NCI-H2107 (cell line): ENCODE data around the gene MYOM1.

Experiments used
- DNase-seq: peaks from one replicate; lab custom pipeline; 2025; lab: John Stamatoyannopoulos, UW

The MYOM1 gene

DNA sequence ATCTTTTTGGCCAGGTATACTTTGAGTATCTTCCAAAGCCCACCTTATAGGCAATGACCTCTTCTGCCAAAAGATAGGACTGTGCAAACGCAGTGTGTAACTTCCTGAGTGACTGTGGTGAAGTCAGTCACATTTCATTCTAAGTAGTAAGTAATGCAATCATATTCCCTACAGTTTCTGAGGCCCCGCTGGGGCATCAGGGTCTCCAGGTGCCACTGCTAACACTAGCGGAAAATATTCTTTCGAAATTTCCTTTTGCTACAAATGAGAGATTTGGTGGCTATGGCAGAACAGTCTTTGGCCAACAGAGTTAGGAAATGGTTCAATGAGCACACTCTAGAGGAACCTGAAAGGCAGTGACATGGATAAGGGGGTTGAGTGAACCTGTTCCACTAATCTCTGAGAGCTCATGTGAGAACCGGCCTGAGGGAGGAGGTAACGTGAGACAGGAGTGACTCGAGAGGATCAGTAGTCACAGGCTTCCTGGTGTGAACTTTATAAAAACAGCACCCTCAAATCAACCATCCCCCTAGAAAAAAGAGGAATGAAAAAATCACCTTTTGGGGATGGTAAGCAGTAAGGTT is 104.2 kb downstream of the MYOM1 start:
- no peak for DNase-seq

DNA sequence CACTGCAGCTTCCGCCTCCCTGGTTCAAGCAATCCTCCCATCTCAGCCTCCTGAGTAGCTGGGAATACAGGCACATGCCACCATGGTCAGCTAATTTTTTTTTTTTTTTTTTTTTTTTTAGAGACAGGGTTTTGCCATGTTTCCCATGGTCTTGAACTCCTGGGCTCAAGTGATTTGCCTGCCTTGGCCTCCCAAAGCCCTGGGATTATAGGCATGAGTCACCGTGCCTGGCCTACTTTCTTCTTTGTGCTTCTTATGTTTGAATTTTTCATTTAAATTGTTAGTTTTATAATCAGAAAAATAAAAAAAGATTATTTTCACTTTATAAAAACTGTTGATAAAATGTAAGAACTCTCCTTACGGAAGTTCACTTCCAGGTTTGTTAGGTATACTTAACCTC is 105.3 kb downstream of the MYOM1 start:
- no peak for DNase-seq

DNA sequence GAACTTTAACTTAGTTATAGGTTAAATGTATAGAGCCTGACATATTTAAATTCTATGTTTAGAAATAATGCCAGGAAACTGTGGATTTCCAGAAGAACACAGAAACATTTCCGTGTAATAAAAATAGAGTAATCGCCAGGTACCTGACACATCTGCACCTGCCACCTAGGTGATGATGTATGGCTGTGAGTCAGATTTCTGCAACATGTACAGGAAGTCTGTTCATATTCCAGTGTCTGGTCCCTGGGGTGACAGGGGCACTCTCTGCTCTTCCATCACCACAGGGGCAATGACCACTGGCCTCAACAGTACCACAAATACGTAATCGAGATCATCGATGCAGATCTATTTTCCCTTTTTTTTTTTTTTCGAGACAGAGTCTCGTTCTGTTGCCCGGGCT is 105.7 kb downstream of the MYOM1 start:
- DNase-seq: no peak

DNA sequence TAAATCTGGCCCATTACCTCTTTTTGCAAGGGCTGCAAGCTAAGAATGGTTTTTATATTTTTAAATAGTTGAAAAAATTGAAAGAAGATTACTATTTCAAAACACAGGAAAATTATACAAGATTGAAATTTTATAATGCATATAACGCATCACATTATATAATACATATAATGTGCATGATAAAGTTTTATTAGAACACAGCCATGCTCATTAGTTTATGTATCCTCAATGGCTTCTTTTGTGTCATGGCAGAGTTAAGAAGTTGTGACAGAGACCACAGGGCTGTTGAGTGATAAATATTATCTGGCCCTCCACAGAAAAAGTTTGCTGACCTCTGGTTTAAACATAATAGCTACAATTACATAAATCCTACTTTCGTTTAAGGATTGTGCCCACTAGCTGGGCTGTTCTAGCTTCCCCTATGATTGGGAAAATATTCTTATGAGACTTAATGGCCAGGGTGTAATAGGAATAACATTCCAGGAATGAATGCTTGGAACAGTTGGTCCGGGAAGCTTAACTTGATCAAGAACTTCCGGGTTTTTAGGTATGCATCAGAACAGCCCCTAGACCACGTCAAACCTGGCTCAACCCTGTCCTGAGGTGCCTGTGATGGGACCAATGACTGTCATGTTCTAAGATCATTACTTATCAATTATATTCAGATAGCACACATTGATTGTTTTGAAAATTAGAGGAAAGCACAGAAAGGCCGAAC is 108.1 kb downstream of the MYOM1 start:
- DNase-seq: no peak

DNA sequence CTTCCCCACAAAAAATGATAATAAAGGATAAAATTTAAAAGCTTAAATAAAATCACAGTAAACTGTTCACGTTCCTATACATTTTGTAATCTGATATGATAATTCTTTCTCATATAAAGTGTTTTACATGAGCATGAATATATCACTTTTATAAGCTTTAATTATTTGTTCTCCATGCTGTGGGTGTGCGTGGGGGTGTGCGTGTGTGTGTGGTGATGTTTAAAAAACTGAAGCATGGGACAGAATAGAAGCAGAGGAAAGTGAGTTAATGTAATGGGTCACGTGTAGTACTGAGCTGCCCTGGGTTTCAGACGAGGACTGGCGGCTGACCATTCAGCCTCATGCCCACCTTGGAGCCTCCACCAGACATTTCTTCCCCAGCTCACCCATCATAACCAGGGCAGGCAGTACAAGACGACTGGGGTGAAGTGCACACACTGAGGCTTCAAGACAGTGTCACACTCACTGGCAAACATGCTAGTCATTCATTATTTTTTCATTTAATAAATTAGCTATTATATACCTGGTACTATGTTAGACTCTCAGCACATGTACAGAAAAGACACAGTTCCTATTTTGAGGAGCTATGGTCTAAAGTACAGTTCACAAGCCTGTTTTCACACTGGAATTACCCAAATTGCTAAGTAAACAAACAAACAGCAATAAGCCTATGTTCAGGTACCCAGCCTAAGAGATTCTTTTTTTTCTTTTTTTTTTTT is 109.6 kb downstream of the MYOM1 start:
- no peak for DNase-seq

DNA sequence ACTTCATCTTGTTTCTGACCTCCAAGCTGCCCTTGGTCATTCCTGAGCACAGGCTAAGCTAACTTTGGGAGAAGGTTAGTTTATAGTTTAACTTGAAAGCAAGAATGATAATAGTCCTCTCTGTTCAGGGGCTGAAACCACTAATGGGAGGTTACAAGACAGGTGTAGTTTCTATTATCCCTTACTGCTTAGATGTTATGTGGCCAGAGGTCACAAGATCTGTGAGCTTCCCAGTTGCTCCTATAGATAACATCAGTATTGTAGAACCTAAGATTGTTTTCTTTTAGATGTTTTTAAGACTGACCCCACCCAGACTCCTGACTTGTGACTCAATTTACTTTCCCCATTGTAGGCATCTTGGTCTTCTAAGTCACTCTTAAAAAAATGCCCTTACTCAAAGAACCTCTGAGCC is 112.0 kb downstream of the MYOM1 start:
- DNase-seq: no peak

DNA sequence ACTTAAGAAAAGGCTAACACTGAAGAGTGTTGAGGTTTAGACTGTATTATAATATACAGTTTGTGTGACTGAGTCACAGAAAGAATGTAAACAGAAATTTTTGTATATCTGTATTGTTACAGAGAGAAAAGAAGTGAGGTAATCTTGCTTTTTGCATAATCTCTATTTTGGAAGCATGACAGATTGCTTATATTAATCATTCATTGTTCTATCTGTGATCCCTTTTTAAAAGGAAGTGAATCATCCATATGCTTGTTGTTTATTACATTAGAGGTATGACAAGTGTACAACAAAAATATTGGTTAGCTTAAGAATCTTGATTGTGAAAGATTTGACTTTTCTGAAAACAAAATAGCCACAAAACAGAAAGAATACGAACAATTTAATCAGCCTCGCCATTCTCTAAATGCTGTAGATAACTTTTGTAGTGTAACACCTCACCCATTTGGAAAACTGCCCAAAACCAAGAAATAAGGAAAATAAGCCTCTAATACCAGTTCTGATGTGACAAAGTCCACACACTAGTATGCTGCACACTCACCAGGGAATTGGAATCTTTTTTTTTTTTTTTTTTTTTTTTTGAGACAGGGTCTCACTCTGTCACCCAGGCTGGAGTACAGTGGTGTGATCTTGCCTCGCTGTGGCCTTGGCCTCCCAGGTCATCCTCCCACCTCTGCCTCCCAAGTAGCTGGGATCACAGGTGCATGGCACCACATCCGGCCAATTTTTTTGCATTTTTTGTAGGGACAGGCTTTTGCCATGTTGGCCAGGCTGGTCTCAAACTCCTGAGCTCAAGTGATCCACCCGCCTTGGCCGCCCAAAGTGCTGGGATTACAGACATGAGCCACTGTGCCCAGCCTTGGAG is 115.3 kb downstream of the MYOM1 start:
- DNase-seq: no peak

DNA sequence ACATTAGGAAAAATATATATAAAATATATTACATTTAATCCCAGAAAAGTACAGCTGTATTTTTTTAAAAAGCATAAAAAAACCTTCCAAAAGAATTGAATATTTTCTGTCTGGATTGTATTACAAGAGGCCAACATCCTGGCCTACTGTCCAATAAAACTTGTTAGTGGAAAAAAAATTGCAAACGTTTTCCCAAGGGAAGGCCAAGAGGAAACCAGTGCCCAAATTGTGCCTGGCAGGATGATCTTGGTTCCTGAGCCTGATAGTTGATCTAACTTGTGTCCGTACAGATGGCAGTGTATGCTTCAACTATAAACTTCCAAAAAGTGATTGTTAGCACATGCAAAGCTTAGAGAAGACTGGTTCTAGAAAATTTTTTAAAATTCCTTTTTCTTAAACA is 116.2 kb downstream of the MYOM1 start:
- DNase-seq: no peak

DNA sequence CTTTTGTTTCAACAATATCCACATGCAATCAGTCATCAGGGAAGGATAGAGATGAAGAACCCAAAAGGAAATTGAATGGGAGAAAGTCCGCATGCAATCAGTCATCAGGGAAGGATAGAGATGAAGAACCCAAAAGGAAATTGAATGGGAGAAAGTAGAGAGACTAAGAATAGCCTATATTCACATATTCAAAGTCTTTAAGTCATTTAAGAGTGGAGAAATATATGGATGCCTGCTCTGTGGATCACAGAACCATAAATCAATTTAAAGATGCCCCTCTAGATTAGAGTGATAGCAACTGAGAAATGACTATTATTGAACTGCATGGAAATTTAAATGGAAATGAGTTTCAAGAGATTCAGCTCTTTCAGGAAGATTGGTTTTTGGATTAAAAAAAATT is 116.8 kb downstream of the MYOM1 start:
- DNase-seq: no peak

DNA sequence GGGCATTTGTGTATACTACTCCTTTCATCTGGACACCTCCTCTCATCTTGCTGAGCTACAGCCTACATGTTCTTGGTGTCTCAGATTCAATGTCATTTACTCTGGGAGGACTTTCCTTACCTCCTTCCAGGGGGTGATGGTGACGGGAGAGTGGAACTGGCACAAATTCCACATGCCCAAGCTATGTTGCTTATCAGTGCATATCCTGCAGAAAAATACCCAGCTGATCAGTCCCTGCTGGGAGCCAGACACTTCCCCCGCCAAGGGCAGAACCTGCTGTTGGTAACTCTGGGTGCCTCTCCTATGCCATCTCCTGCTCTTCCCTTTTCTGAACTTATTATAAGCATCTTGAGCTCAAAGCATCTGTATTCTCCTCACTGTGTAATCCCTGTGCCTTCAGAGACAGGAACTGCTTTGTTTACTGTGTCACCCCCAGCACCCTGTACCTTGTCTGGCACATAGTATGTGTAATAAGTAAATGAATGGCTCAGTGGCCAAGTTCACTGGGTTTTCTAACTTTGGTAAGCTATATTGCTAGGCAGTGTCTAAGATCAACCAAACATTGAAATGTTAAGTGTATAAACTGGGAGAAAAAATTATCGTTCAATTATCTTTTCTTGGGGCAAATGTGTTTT is 119.2 kb downstream of the MYOM1 start:
- no peak for DNase-seq

DNA sequence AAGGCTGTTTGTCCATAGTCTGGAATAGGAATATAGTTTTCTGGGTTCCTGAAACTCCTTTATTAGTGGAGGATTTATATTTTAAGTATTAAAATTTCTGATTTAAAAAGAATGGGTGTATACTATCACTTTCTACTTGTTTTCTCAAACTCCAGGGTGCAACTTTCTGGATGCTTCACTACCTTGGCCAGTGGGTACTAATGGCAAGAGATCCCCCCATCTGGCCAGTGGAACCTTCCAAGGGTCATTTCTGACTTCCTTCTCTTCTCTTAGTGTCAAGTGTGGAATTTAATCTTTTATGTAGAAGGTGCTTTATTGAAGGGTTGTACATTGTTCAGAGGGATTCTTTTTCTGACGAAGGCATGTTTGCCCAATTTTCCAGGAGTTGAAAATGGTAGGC is 120.4 kb downstream of the MYOM1 start:
- no peak for DNase-seq

DNA sequence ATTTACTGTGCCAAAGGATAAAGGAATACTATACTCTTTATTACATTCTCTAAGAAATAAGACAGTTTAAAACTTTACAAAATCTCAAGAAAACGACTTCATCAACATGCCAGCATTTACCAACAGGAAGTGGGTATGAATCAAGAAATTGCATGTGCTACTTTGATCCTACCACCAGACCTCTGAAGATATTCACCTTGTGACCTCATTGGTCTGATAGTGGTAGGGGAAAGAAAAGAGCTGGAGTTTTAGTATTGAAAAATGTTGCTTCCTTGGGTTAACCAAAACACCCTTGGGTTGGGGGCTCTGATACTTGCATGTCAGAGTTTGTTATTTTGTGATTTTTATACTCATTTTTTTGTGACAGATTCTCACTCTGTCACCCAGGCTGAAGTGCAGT is 122.7 kb downstream of the MYOM1 start:
- no peak for DNase-seq

DNA sequence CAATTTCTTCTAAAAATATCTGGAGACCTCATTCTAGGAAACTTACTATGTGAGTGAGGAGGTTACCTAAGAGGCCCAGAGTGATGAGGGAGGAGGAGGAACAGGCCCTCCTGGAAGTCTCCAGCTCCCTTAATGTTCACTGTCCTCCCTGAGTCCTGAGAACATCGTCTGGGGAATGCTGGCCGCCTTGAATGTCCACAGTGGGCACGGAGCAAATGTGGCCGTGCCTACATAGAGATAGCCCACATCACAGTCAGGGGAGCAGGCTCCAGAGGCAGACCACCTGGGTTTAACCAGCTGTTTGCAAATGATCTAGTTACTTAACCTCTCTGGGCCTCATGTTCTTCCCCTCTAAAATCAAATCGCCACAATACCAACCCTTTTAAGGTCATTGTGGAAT is 123.8 kb downstream of the MYOM1 start:
- no peak for DNase-seq

DNA sequence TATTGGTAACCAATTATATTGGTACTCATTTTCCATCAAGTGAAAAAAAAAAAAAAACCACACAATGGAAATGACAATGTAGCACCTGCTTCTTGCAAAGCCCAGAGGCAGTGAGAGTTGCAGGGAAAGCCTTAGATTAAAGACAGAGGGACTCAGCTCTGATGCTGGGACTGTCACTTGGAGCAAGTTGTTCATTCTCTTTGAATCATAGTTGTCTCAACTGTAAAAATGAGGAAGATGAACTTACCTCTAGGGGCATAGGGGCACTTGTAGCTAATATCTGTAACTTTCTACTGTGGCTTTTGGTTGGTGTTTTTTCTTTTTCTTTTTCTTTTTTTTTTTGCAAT is 125.5 kb downstream of the MYOM1 start:
- no peak for DNase-seq

DNA sequence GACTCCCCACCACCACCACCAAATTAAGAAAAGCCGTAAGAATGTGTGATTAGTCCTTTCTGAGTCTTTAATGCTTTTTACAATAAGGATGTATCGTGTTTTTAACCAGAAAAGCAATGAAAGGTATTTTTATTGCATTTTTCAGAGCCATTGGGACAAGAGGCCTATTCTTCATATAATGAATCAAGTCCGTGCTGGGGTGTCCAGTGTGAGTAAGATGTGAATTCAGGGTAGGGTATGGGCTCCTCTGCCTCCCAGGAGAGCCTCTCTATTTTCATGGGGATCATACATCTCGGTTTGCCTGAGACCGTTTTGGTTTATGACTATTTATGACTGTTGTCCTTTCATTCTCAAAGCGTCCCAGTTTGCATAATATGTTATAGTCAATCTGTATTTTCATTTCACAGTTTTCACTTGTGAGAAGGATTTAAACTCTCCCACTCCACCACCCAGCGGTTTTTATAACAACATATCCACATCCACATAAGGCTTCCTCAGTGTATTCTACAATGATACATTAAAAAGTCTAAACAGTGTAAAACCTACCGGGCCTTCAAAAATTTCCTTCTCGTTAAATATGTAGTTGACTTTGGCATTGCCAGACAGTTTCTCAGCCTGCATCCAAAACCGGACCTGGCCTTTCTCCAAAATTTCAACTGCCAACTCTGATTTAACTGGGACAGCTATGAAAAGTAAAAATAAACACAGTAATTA is 126.0 kb downstream of the MYOM1 start:
- no peak for DNase-seq

DNA sequence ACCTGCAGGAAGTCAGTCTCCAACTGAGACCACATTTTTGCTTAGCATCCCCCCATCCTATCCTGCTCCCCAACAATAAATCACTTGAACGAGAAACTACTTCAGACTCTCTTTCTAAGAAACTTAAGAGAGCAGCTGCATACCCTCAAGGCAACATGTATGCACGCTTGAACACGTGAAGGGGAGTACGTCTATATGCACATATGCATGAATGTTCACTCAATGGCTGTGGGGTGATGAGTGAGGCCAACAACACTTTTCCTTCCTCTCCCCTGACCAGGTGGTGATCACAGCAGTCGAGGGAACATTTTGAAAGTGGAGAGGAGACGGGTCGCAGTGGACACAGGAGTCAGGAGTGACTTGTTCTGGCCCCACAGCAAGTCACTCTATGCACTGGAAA is 127.0 kb downstream of the MYOM1 start:
- DNase-seq: no peak

DNA sequence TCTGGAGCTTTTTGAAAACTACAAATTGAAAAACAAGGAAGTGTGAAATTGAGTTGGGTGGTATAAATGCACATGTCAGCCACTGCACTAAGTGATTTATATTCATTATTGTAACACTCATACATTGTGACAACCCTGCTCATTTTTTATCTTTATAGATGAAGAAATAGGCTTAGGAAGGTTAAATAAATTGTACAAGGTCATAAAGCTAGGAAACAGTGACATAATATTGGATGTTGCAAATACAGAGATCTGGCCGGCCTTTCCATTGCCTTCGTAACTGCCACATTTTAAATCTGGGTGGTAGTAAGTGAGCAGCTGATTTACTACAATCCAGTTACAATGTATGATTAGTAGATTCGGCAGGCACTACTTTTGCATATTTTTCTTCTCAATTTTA is 130.2 kb downstream of the MYOM1 start:
- no peak for DNase-seq

DNA sequence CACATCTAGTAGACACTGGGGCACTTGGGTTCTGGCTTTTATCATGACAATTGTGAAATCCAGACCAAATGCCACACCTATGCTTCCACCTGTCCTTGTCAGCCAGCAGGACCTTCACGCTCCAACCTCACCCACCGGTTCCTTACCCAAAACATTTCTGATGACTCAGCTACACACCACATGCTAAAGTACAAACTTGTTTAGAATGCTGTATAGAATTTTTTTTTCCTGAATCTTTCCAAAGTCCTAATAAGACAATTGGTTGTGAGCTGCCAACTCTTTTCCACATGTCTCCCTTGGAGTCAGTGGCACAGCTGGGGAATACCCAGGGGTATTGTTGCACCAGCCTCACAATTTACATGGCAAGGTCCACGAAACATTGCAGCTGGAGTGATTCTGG is 131.3 kb downstream of the MYOM1 start:
- no peak for DNase-seq

DNA sequence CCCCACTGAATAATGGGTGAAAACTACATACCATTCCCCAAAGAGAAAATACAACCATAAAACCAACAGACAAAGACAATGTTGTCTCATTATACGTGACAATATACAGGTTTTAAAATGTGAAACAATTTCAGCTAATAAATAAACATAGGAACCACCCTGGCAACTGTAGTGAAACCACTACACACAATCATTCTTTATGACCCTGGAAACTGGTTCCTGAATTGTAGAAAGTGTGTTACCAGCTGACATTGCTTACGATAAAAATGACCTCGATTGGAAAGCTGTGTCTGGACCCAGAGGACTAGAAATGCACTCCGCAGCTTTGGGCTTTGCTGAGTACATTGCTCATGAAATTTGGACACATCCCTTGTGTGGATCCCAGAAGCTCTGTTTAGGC is 132.9 kb downstream of the MYOM1 start:
- DNase-seq: no peak

DNA sequence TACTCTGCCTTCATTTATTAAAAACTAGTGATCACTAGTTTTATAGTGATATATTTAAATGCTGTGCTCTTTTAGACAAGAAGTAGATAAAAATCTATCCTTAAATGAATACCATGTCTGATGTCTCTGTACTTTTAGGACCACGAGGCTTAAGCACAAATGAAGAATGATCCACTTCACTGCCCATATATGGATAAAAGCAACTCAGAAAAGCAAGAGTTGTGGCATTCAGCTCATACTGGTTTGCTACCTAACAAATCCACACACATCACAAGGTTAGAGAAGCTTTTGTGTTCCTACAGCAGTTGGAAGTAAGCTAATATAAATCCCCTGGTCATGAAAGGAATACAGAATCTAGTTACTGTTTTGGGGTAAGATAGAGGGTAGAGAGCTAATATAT is 134.2 kb downstream of the MYOM1 start:
- DNase-seq: no peak

DNA sequence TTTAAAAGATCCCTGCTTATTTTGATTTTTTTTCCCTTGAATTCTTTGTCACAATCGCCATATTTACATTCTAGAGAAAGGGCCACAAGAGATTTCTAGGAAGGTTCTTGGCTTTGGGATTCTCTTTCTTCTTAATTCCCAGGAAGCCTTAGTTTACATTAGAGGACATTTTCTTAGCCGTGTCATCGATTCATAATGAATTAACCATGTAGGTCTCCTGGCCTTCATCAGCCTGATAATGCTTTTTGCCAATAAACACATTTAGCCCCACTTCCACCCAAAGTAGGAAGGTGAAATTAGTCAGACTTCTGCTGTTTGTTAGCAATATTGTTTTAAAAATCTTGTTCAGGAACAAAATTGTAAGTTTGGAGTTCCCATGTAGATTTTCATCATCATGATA is 135.6 kb downstream of the MYOM1 start:
- DNase-seq: no peak

DNA sequence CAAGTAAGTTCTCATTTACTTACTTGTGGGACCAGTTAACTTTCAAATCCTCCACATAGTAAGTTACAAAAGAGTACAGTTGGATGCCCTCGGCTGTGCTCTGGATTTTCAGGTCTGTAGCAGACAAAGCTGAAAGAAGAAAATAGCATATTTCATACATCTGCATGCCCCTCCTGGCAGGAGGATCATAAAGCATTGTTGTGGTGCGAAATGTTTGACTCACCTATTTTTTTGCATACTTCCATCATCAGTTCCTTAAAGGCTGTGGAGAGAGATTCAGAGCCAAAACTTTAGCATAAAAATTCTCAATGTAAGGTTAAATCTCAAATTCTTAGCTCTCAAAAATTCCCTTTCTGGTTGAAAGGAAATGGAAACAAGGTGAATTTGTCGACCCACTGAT is 136.0 kb downstream of the MYOM1 start:
- DNase-seq: no peak
